ENCODE data around the gene NLRP7. TPM values are rescaled to one million over a fixed set of nuclear protein-coding genes. Genes with fewer than 3 reads are reported as not detected.
"Not testable (repeated sequence)": the region's sequence is repeated elsewhere in the genome, so short reads cannot be mapped to it uniquely, and the experiment has no call there.

NLRP7 gene
- total RNA-seq, 1 experiment from 2014 or later: 1.1 TPM

DNA sequence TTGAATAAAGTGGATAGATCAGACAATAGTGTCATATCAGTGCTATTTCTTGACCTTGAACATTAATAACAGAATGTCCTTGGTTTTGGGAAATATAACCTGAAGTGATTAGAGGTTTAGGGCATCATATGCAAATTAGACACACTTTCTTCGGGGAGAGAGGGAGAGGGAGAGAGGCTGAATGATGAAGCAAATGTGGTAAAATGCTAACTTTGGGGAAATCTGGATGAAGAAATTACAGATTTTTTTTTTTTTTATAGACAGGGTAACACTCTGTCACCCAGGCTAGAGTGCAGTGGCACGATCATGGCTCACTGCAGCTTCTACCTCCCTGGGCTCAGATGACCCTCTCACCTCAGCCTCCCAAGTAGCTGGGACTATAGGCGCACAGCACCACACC lies 45.3 kb downstream of the NLRP7 start:
- Histone ChIP-seq H3K79me1 (ENCODE audit: insufficient read depth, low read depth, low read length, poor library complexity, severe bottlenecking) (no peaks in the 10 kb centered on the region), H4K8ac (replicated peaks; ENCODE audit: insufficient read length, low read depth, low read length) (no peak overlapping the region), H4K20me1 (ENCODE audit: control insufficient read depth, insufficient read depth, insufficient read length) (no peaks in the 10 kb centered on the region), H3K23me2 (ENCODE audit: insufficient read length, low read depth, low read length, poor library complexity, severe bottlenecking) (no peaks in the 10 kb centered on the region), H3K4me2 (ENCODE audit: insufficient read depth, insufficient read length, low read length) (no peak overlapping the region), H3K9me3 (ENCODE audit: control insufficient read depth, low read depth, low read length) (no peaks in the 10 kb centered on the region), H3K4ac (ENCODE audit: low read depth, low read length) (no peak overlapping the region), H2BK20ac (ENCODE audit: low read depth, low read length, poor library complexity, severe bottlenecking) (no peak overlapping the region), H3K18ac (ENCODE audit: insufficient read length, low read depth, low read length) (no peak overlapping the region), H2BK120ac (ENCODE audit: low read depth, low read length, poor library complexity, severe bottlenecking) (no peak overlapping the region), H3K27ac (ENCODE audit: insufficient read length, low read depth, low read length) (no peak overlapping the region), H2BK12ac (ENCODE audit: insufficient read length, low read depth, low read length) (no peak overlapping the region), H2AK5ac (ENCODE audit: insufficient read length, low read length) (no peak overlapping the region), H4K91ac (ENCODE audit: insufficient read length, low read depth, low read length) (no peak overlapping the region), H3K56ac (ENCODE audit: insufficient read length, low read depth, low read length) (no peak overlapping the region), H3K4me1 (ENCODE audit: insufficient read depth, low read length) (peaks cover 4% of the 10 kb centered on the region), H2BK15ac (ENCODE audit: low read depth, low read length) (no peak overlapping the region), H3K9ac (ENCODE audit: extremely low read depth, insufficient read length, low read length) (no peak overlapping the region), H3T11ph (ENCODE audit: low read length) (no peak overlapping the region), H2BK5ac (ENCODE audit: insufficient read length, low read length) (no peak overlapping the region), H3K79me2 (ENCODE audit: insufficient read depth, low read length) (no peaks in the 10 kb centered on the region), H3K14ac (ENCODE audit: insufficient read depth, low read length) (no peak overlapping the region), H4K5ac (ENCODE audit: insufficient read length, low read depth, low read length) (no peak overlapping the region), H3K23ac (ENCODE audit: insufficient read length, low read depth, low read length) (no peak overlapping the region), H2AFZ (ENCODE audit: low read length) (no peak overlapping the region), H3K27me3 (ENCODE audit: insufficient read depth, low read length) (no peaks in the 10 kb centered on the region)
- Mint-ChIP-seq H3K4me1 (peaks cover 0 to 39% of the 10 kb centered on the region in 2 experiments; a peak in 2 of 4 replicates), H3K36me3 (ENCODE audit: insufficient read depth in 1 of 3, low read depth in 3 of 3) (peaks cover 2 to 13% (median 8%) of the 10 kb centered on the region in 3 experiments; a peak in 3 of 7 replicates), H3K4me3 (no peak overlapping the region), H3K27me3 (ENCODE audit: low read depth) (no peaks in the 10 kb centered on the region; the same call in 1 of the 2 replicates), H3K27ac (no peak overlapping the region), H3K9me3 (peaks cover 9 to 91% of the 10 kb centered on the region in 2 experiments; a peak in 4 of 5 replicates)
- no peak for DNase-seq
- WGBS (ENCODE audit: extremely low coverage, insufficient read length, low lambda C conversion rate): no CpG with 5 or more reads among the region's 3 CpGs
- TF ChIP-seq, protein P1, sequence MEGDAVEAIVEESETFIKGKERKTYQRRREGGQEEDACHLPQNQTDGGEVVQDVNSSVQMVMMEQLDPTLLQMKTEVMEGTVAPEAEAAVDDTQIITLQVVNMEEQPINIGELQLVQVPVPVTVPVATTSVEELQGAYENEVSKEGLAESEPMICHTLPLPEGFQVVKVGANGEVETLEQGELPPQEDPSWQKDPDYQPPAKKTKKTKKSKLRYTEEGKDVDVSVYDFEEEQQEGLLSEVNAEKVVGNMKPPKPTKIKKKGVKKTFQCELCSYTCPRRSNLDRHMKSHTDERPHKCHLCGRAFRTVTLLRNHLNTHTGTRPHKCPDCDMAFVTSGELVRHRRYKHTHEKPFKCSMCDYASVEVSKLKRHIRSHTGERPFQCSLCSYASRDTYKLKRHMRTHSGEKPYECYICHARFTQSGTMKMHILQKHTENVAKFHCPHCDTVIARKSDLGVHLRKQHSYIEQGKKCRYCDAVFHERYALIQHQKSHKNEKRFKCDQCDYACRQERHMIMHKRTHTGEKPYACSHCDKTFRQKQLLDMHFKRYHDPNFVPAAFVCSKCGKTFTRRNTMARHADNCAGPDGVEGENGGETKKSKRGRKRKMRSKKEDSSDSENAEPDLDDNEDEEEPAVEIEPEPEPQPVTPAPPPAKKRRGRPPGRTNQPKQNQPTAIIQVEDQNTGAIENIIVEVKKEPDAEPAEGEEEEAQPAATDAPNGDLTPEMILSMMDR (conservative IDR thresholded peaks at IDR 0.05): no peak

DNA sequence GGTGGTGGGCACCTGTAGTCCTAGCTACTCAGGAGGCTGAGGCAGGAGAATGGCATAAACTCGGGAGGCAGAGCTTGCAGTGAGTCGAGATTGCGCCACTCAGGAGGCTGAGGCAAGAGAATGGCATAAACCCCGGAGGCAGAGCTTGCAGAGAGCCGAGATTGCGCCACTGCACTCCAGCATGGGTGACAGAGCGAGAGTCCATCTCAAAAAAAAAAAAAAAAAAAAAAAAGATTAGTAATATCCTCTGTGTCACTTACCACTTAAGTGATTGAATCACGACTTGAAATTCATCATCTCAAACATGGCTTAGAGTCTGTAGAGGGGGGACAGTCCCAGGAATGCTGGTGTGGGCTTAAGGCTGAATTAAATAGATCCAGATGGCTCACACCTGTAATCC lies 46.2 kb downstream of the NLRP7 start:
- not testable (repeated sequence) for H4K5ac ChIP-seq (ENCODE audit: insufficient read length, low read depth, low read length); H3K27me3 Mint-ChIP-seq (ENCODE audit: low read depth); H2BK5ac ChIP-seq (ENCODE audit: insufficient read length, low read length); H3K4me2 ChIP-seq (ENCODE audit: insufficient read depth, insufficient read length, low read length); H3K9ac ChIP-seq (ENCODE audit: extremely low read depth, insufficient read length, low read length); H3K56ac ChIP-seq (ENCODE audit: insufficient read length, low read depth, low read length); H3K18ac ChIP-seq (ENCODE audit: insufficient read length, low read depth, low read length); H3K79me2 ChIP-seq (ENCODE audit: insufficient read depth, low read length); H4K8ac ChIP-seq (replicated peaks; ENCODE audit: insufficient read length, low read depth, low read length); H2AK5ac ChIP-seq (ENCODE audit: insufficient read length, low read length); H3K27ac ChIP-seq (ENCODE audit: insufficient read length, low read depth, low read length); H4K91ac ChIP-seq (ENCODE audit: insufficient read length, low read depth, low read length); H2BK12ac ChIP-seq (ENCODE audit: insufficient read length, low read depth, low read length); H3K14ac ChIP-seq (ENCODE audit: insufficient read depth, low read length); H3K27ac Mint-ChIP-seq; H3K23ac ChIP-seq (ENCODE audit: insufficient read length, low read depth, low read length); H2BK15ac ChIP-seq (ENCODE audit: low read depth, low read length); H4K20me1 ChIP-seq (ENCODE audit: control insufficient read depth, insufficient read depth, insufficient read length); H3T11ph ChIP-seq (ENCODE audit: low read length); H3K9me3 ChIP-seq (ENCODE audit: control insufficient read depth, low read depth, low read length); H3K79me1 ChIP-seq (ENCODE audit: insufficient read depth, low read depth, low read length, poor library complexity, severe bottlenecking); H2BK120ac ChIP-seq (ENCODE audit: low read depth, low read length, poor library complexity, severe bottlenecking); H3K23me2 ChIP-seq (ENCODE audit: insufficient read length, low read depth, low read length, poor library complexity, severe bottlenecking); H2AFZ ChIP-seq (ENCODE audit: low read length); H3K4me3 Mint-ChIP-seq; H2BK20ac ChIP-seq (ENCODE audit: low read depth, low read length, poor library complexity, severe bottlenecking); DNase-seq; H3K4me1 ChIP-seq (ENCODE audit: insufficient read depth, low read length); H3K27me3 ChIP-seq (ENCODE audit: insufficient read depth, low read length); H3K4ac ChIP-seq (ENCODE audit: low read depth, low read length)
- Mint-ChIP-seq H3K36me3 (ENCODE audit: insufficient read depth in 1 of 3, low read depth in 3 of 3) (peaks cover 2 to 13% (median 8%) of the 10 kb centered on the region in 3 experiments; a peak in 3 of 7 replicates), H3K9me3 (peaks cover 9 to 91% of the 10 kb centered on the region in 2 experiments; a peak in 4 of 5 replicates), H3K4me1 (peaks cover 0 to 38% of the 10 kb centered on the region in 2 experiments; a peak in 2 of 4 replicates)
- no CpG with 5 or more reads among the region's 8 CpGs for WGBS (ENCODE audit: extremely low coverage, insufficient read length, low lambda C conversion rate)
